ENCODE data around the gene SLC35E2B. TPM values are rescaled to one million over a fixed set of nuclear protein-coding genes. Genes with fewer than 3 reads are reported as not detected.
"Not testable (repeated sequence)": the region's sequence is repeated elsewhere in the genome, so short reads cannot be mapped to it uniquely, and the experiment has no call there.

The SLC35E2B gene
- total RNA-seq, 2 donors from 2014 or later, result 40.3 to 67.1 TPM

DNA sequence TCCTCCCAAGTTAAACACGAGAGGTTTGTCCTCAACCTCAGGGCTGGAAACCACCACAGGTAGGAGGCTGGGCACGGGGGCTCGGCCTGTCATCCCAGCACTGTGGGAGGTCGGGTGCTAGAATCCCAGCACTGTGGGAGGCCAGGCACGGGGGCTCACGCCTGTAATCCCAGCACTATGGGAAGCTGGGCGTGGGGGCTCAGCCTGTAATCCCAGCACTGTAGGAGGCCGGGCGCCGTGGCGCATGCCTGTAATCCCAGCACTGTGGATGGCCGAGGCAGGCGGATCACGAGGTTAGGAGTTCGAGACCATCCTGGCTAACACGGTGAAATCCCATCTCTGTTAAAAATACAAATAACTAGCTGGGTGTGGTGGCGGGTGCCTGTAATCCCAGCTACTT lies 38.3 kb upstream of the SLC35E2B start:
- no peaks in the 10 kb centered on the region for H3K4me1 ChIP-seq (replicated peaks)
- TF ChIP-seq POLR2AphosphoS5 (IDR thresholded peaks at IDR 0.05), result no peak
- TF ChIP-seq, protein P1, sequence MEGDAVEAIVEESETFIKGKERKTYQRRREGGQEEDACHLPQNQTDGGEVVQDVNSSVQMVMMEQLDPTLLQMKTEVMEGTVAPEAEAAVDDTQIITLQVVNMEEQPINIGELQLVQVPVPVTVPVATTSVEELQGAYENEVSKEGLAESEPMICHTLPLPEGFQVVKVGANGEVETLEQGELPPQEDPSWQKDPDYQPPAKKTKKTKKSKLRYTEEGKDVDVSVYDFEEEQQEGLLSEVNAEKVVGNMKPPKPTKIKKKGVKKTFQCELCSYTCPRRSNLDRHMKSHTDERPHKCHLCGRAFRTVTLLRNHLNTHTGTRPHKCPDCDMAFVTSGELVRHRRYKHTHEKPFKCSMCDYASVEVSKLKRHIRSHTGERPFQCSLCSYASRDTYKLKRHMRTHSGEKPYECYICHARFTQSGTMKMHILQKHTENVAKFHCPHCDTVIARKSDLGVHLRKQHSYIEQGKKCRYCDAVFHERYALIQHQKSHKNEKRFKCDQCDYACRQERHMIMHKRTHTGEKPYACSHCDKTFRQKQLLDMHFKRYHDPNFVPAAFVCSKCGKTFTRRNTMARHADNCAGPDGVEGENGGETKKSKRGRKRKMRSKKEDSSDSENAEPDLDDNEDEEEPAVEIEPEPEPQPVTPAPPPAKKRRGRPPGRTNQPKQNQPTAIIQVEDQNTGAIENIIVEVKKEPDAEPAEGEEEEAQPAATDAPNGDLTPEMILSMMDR (IDR thresholded peaks at IDR 0.05), result no peak
- no peak for TF ChIP-seq POLR2A (IDR thresholded peaks at IDR 0.05)
- peaks cover 0 to 3% of the 10 kb centered on the region in 2 donors for H3K36me3 ChIP-seq
- H3K27ac ChIP-seq, result no peak overlapping the region
- H3K4me3 ChIP-seq, result no peak overlapping the region
- no peaks in the 10 kb centered on the region for H3K9me3 ChIP-seq
- 93% methylated on average over 17 of the region's 17 CpGs for WGBS
- no peaks in the 10 kb centered on the region for H3K27me3 ChIP-seq (replicated peaks; ENCODE audit: insufficient read depth)
- DNase-seq (ENCODE audit: low spot score), result no peak
- intact Hi-C loops (cut with DNase I), result no loop called here

DNA sequence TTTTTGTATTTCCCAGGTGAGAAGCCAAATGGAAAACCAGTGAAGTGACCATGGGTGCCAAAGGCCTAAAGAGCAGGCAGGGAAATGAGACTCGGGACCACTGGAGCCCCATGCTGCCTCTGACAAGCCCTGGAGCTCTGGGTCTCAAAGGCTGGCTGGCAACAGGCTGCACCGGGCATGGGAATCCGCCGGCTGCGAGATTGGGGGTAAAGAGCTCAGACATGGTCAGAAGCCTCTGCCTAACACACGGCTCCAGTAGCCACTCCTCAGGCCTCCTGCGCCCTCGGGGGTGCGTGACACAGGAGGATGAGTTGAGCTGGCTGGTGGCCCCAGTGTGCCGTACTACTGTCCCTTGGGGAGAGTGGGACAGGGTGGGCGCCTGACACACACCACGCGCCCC lies 37.6 kb upstream of the SLC35E2B start:
- H3K4me1 ChIP-seq (replicated peaks); H3K27ac ChIP-seq; H3K4me3 ChIP-seq; intact Hi-C loops (cut with DNase I); DNase-seq (ENCODE audit: low spot score); H3K27me3 ChIP-seq (replicated peaks; ENCODE audit: insufficient read depth); H3K36me3 ChIP-seq; H3K9me3 ChIP-seq: not testable (repeated sequence)
- 94% methylated on average over 7 of the region's 13 CpGs for WGBS

- H3K4me1 ChIP-seq (replicated peaks); DNase-seq (ENCODE audit: low spot score); H3K27ac ChIP-seq; H3K4me3 ChIP-seq; H3K27me3 ChIP-seq (replicated peaks; ENCODE audit: insufficient read depth); H3K36me3 ChIP-seq; intact Hi-C loops (cut with DNase I); H3K9me3 ChIP-seq: not testable (repeated sequence)
- WGBS, result 96% methylated on average over 12 of the region's 18 CpGs
Measured at GRCh38 chr1:1729116-1729816, 36.7 kb upstream of the SLC35E2B start.

GRCh38 chr1:1728308-1729005 lies 35.9 kb upstream of the SLC35E2B start:
- intact Hi-C loops (cut with DNase I); H3K9me3 ChIP-seq; DNase-seq (ENCODE audit: low spot score); H3K4me1 ChIP-seq (replicated peaks); H3K36me3 ChIP-seq; H3K4me3 ChIP-seq; H3K27ac ChIP-seq; H3K27me3 ChIP-seq (replicated peaks; ENCODE audit: insufficient read depth): not testable (repeated sequence)
- 64% methylated on average over 10 of the region's 14 CpGs for WGBS

GRCh38 chr1:1727131-1727651 lies 34.6 kb upstream of the SLC35E2B start:
- DNase-seq (ENCODE audit: low spot score); H3K27ac ChIP-seq; H3K36me3 ChIP-seq; intact Hi-C loops (cut with DNase I); H3K27me3 ChIP-seq (replicated peaks; ENCODE audit: insufficient read depth); H3K4me1 ChIP-seq (replicated peaks); H3K9me3 ChIP-seq; H3K4me3 ChIP-seq: not testable (repeated sequence)
- WGBS, result 75% methylated on average over 11 of the region's 12 CpGs

DNA sequence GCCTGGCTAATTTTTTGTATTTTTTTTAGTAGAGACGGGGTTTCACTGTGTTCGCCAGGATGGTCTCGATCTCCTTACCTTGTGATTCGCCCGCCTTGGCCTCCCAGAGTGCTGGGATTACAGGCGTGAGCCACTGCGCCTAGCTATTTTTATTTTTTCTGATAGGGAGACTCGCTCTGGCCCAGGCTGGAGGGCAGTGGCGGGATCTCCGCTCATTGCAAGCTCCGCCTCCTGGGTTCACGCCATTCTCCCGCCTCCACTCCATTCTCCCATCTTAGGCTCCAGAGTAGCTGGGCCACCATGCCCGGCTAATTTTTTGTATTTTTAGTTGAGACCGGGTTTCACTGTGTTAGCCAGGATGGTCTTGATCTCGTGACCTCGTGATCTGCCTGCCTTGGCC lies 33.5 kb upstream of the SLC35E2B start:
- not testable (repeated sequence) for DNase-seq (ENCODE audit: low spot score); H3K27ac ChIP-seq

DNA sequence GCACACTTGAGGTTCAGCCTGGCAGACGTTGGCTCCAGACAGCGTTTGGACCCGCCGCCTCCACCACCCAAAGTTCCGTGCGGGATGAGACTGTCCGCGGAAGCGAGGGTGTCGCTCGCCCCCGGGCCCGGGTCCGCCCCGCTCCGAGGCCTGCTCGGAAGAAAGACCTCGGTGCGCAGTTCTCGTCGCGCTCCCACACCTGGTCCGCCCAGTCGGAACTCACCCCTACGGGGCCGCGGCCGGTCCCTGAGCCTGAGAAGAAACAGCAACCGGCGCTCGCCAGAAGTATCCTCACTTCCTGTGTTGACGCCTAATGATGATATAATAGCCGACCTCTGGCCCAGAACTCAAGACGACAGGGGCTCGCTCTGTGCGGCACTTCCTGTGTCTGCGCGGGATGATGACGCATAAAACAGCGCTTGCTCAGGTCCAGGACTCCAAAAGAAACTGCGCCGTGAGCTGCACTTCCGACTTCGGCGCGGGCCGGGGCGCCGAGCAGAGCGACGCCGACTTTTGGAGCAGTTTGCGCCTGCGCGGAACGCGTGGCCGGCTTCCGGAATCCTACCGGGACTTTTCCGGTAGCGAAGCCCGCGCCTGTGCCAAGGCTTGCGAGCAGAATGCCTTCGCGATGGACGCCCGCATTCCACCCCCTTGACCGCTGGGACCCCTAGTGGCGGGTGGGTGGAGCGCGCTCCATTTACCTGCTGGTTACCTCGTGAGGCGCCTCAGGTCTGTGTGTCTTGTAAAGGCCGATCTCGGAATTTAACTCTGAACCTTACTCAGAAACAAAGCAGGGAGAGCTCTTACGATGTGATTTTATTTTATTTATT lies 31.7 kb upstream of the SLC35E2B start, which contains the start of gene CDK11A:
TSS of gene CDK11A (minus strand) at position 323 of the 830 bp plus-strand sequence. CDS start 1,539 bp downstream, outside the sequence.
- Histone ChIP-seq H3K27ac (peak within 1 kb of the TSS; percentile 80 to 81), H3K4me3 (peak within 1 kb of the TSS; percentile 56 to 61)
- intact Hi-C loops (cut with DNase I); H3K27me3 ChIP-seq (replicated peaks; ENCODE audit: insufficient read depth); H3K4me1 ChIP-seq (replicated peaks); H3K9me3 ChIP-seq; H3K36me3 ChIP-seq: not testable (repeated sequence)
- 0% methylated on average over 24 of the region's 78 CpGs for WGBS
- TF ChIP-seq, protein P1 (IDR thresholded peaks at IDR 0.05), result peak in 3 of 4 experiments; percentile 20 to 63 (median 46)
- TF ChIP-seq POLR2A (IDR thresholded peaks at IDR 0.05) (peak; percentile 64), POLR2AphosphoS5 (IDR thresholded peaks at IDR 0.05) (peak; percentile 95)
- DNase-seq (ENCODE audit: low spot score), result peak; percentile 97

More for the DNA sequence above, 33.5 kb upstream of the SLC35E2B start:
- H3K4me1 ChIP-seq (replicated peaks); intact Hi-C loops (cut with DNase I); H3K36me3 ChIP-seq; H3K4me3 ChIP-seq; H3K27me3 ChIP-seq (replicated peaks; ENCODE audit: insufficient read depth); H3K9me3 ChIP-seq: not testable (repeated sequence)
- WGBS, result 95% methylated on average over 17 of the region's 17 CpGs
